Stimulated activated CD4-positive, alpha-beta T cell treated with anti-CD3 and anti-CD28 coated beads, Interleukin-12 subunit alpha, Interleukin-12 subunit beta, amount 100 ng/mL, for 48 hours (primary cell): ENCODE results near the gene ST8SIA3.
"Not testable (repeated sequence)": the region's sequence is repeated elsewhere in the genome, so short reads cannot be mapped to it uniquely, and the experiment has no call there.

ENCODE experiments used
- DNase-seq, 3 donors: peaks; one replicate each; pipeline ENCODE4 v3.0.0-alpha.2; 2020; ENCODE audit warnings: low read depth in 2 of 3, low spot score in 1 of 3

Gene ST8SIA3

GRCh38 chr18:57364460-57364859, 12.1 kb downstream of the ST8SIA3 start:
- no peak for DNase-seq

- no peak for DNase-seq
Measured at GRCh38 chr18:57366528-57367081, 14.2 kb downstream of the ST8SIA3 start.

GRCh38 chr18:57372444-57372843, 20.1 kb downstream of the ST8SIA3 start:
- no peak for DNase-seq

- no peak for DNase-seq
Measured at GRCh38 chr18:57373017-57373416, 20.7 kb downstream of the ST8SIA3 start.

GRCh38 chr18:57376503-57376902, 24.1 kb downstream of the ST8SIA3 start:
- DNase-seq = no peak

GRCh38 chr18:57389271-57389670, 36.9 kb downstream of the ST8SIA3 start:
- DNase-seq = no peak

- no peak for DNase-seq
Measured at GRCh38 chr18:57390044-57390443, 37.7 kb downstream of the ST8SIA3 start.

GRCh38 chr18:57394749-57395148, 42.4 kb downstream of the ST8SIA3 start:
- not testable (repeated sequence) for DNase-seq

GRCh38 chr18:57396831-57397230, 44.5 kb downstream of the ST8SIA3 start:
- not testable (repeated sequence) for DNase-seq

GRCh38 chr18:57397440-57398132, 45.2 kb downstream of the ST8SIA3 start:
- DNase-seq = no peak

- DNase-seq = no peak
Measured at GRCh38 chr18:57404345-57404744, 52.0 kb downstream of the ST8SIA3 start.

GRCh38 chr18:57409650-57410049, 57.3 kb downstream of the ST8SIA3 start:
- no peak for DNase-seq

GRCh38 chr18:57410749-57411148, 58.4 kb downstream of the ST8SIA3 start:
- DNase-seq = no peak

GRCh38 chr18:57416542-57416941, 64.2 kb downstream of the ST8SIA3 start:
- no peak for DNase-seq
